ENCODE data around the gene KRT86. TPM values are rescaled to one million over a fixed set of nuclear protein-coding genes. Genes with fewer than 3 reads are reported as not detected.

Gene KRT86
- polyA plus RNA-seq, 1 donor (not counting 4 experiments of a cell fraction or from before 2014, with no cell fraction given), result not detected

DNA sequence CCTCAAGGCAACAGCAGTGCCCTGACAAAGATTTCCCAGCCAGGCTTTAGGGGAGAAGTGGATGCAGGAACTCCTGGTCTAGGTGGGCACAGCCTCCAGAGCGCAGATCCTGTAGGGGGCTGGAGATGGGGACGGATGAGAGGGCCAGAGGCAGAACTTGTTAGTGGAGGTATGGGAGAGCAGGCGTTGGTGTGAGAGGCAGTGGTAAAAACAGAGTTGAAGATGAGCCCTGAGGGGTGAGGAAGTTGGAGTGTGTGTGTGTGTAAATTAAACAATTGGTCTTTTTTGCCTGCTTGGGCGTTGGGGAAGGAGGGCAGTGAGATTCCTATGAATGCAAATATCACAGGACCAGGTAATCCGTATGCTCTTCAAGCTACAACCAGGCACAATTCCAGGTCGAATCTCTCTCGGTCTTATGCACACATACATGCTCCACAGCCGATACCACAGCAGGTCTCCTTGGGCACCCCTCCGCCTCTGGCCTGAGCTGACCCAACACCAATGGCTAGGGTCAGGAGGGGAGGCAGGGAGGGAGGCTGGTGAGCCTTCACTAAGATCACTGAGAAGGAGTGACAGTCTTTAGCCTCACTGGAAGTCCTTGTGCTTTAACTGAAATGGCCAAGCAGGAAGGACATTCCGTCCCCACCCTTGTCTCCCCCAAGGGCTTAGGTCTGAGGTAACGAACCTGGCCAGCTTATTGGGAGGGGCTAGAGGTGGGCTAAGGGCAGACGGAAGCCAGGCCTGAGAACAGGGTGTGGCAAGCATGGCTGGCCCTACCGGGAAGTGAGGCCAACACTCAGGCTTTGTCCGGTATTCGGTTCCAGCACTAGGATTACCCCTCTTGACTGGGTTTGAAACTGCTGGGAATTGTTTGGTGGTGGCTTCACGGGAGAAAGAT lies 42.9 kb upstream of the KRT86 start:
- peak; percentile 76 for FAIRE-seq
- no peak for DNase-seq (ENCODE audit: low read depth, low spot score)
- H3K9me1 ChIP-seq (ENCODE audit: control insufficient read depth, extremely low read depth, insufficient read depth, low read length), result no peaks in the 10 kb centered on the region
- no peaks in the 10 kb centered on the region for H3K36me3 ChIP-seq (ENCODE audit: control insufficient read depth in 2 of 2, extremely low read depth in 1 of 2, insufficient read depth in 2 of 2, low read length in 2 of 2)
- no peaks in the 10 kb centered on the region for H4K20me1 ChIP-seq (ENCODE audit: control insufficient read depth, extremely low read depth, insufficient read depth, low read length)
- H3K9ac ChIP-seq (ENCODE audit: control insufficient read depth, extremely low read depth, insufficient read depth, low read length), result peak overlapping the region; percentile 48
- H3K27me3 ChIP-seq (ENCODE audit: control insufficient read depth, extremely low read depth, insufficient read depth, low read length), result no peaks in the 10 kb centered on the region
- peak overlapping the region; percentile 54 for H2AFZ ChIP-seq (ENCODE audit: control insufficient read depth, low read length)
- dilution Hi-C loops (cut with MboI; ENCODE audit: extremely low pct_ligation_motif_present, low sequenced_read_pairs), result no loop called here
- no peaks in the 10 kb centered on the region for H3K79me2 ChIP-seq (ENCODE audit: control insufficient read depth, insufficient read depth, low read length)
- H3K9me3 ChIP-seq (ENCODE audit: control insufficient read depth, low read depth, low read length), result no peaks in the 10 kb centered on the region
- H3K4me1 ChIP-seq (ENCODE audit: control insufficient read depth, extremely low read depth, insufficient read depth, low read length), result peaks cover 62% of the 10 kb centered on the region
- H3K4me2 ChIP-seq (ENCODE audit: control insufficient read depth, extremely low read depth, insufficient read depth, low read depth, low read length), result peak overlapping the region; percentile 42
- peak overlapping the region; percentile 79 for H3K27ac ChIP-seq (ENCODE audit: control insufficient read depth, insufficient read depth, low read length)
- H3K4me3 ChIP-seq (ENCODE audit: control insufficient read depth in 2 of 3, extremely low read depth in 1 of 3, insufficient read depth in 2 of 3, low read depth in 1 of 3, low read length in 3 of 3), result peak overlapping the region in 1 of 3 experiments; percentile 31
- TF ChIP-seq CTCF (optimal IDR thresholded peaks at IDR 0.05 in 1 of 3, IDR thresholded peaks at IDR 0.05 in 1 of 3, conservative IDR thresholded peaks at IDR 0.05 in 1 of 3; ENCODE audit: extremely low read depth in 1 of 3, insufficient read depth in 2 of 3, low read length in 3 of 3) (no peak), EZH2 (IDR thresholded peaks at IDR 0.05; ENCODE audit: low read length) (no peak)

DNA sequence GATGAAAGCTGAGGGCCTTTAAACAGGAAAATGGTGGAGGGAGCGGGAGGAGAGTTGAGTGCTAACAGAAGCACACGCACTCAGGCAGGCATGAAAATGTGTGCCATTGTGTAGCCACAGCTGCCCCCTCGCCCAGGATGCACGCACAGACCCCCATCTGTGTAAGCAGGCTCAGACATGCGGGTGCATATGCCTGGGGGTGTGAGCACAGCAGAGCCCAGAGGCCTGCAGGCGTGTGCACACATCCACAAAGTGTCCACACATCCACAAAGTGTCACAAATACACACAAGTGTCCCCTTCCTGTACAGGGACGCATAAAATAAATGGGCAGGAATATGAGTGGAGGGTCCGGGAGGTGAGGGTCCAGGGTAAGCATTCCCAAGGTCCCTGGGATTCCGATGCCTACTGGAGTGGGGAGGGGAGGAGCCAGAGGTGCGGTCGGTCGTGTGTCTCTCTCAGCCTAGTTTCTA lies 42.2 kb upstream of the KRT86 start:
- dilution Hi-C loops (cut with MboI; ENCODE audit: extremely low pct_ligation_motif_present, low sequenced_read_pairs), result no loop called here
- DNase-seq (ENCODE audit: low read depth, low spot score), result no peak
- H3K79me2 ChIP-seq (ENCODE audit: control insufficient read depth, insufficient read depth, low read length), result no peaks in the 10 kb centered on the region
- H3K9me1 ChIP-seq (ENCODE audit: control insufficient read depth, extremely low read depth, insufficient read depth, low read length), result no peaks in the 10 kb centered on the region
- peaks cover 62% of the 10 kb centered on the region for H3K4me1 ChIP-seq (ENCODE audit: control insufficient read depth, extremely low read depth, insufficient read depth, low read length)
- no peaks in the 10 kb centered on the region for H3K27me3 ChIP-seq (ENCODE audit: control insufficient read depth, extremely low read depth, insufficient read depth, low read length)
- TF ChIP-seq CTCF (optimal IDR thresholded peaks at IDR 0.05 in 1 of 3, IDR thresholded peaks at IDR 0.05 in 1 of 3, conservative IDR thresholded peaks at IDR 0.05 in 1 of 3; ENCODE audit: extremely low read depth in 1 of 3, insufficient read depth in 2 of 3, low read length in 3 of 3), result no peak
- TF ChIP-seq EZH2 (IDR thresholded peaks at IDR 0.05; ENCODE audit: low read length), result no peak
- no peak for FAIRE-seq
- peak overlapping the region; percentile 48 for H3K9ac ChIP-seq (ENCODE audit: control insufficient read depth, extremely low read depth, insufficient read depth, low read length)
- no peaks in the 10 kb centered on the region for H4K20me1 ChIP-seq (ENCODE audit: control insufficient read depth, extremely low read depth, insufficient read depth, low read length)
- H3K36me3 ChIP-seq (ENCODE audit: control insufficient read depth in 2 of 2, extremely low read depth in 1 of 2, insufficient read depth in 2 of 2, low read length in 2 of 2), result no peaks in the 10 kb centered on the region
- peak overlapping the region; percentile 54 for H2AFZ ChIP-seq (ENCODE audit: control insufficient read depth, low read length)
- no peak overlapping the region for H3K4me3 ChIP-seq (ENCODE audit: control insufficient read depth in 2 of 3, extremely low read depth in 1 of 3, insufficient read depth in 2 of 3, low read depth in 1 of 3, low read length in 3 of 3)
- H3K4me2 ChIP-seq (ENCODE audit: control insufficient read depth, extremely low read depth, insufficient read depth, low read depth, low read length), result peak overlapping the region; percentile 40
- H3K9me3 ChIP-seq (ENCODE audit: control insufficient read depth, low read depth, low read length), result no peaks in the 10 kb centered on the region
- H3K27ac ChIP-seq (ENCODE audit: control insufficient read depth, insufficient read depth, low read length), result peak overlapping the region; percentile 79

Measured in keratinocyte (primary cell).